ENCODE results near the gene NFATC4.
A peak's percentile ranks its signal among the peaks of the same experiment; 100 is the strongest.

NFATC4 gene

DNA sequence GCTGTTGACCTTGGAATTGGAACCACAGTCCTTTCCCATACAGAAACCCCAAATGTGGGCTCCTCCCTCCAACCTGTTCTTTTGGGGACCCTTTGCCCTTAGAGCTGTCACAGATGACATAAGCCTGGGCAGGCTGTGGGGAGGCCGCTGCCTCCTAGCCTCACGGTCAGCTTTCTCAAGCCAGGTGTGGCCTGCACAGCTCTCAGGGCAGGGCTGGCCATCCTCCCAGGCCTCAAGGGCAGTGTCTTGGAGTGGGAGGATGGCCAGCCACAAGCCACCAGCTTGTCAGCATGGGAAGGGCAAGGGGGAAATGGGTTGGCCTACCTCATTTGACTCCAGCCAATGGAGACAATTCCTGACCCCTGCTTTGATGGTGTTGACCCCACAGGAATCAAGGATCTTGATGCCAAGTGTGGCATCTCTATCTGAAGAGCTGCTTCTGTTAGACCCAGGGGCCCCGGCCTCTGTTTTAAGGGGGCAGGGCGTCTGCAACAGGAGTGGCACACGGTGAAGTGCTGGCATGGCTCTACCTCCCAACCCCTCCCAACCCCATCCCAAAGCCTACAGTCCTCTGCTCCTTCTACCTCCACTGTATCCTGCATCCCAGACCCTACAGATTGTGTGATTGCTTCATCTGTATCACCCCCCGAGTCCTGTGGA, 50.0 kb downstream of the NFATC4 start:
- Histone ChIP-seq H2AFZ (ENCODE audit: low read depth, low read length) (no peak overlapping the region), H3K4me3 (ENCODE audit: low read depth in 1 of 2, low read length in 2 of 2) (no peak overlapping the region), H3K9me3 (ENCODE audit: insufficient read depth, low read length, severe bottlenecking) (no peaks in the 10 kb centered on the region), H3K27ac (ENCODE audit: low read length) (no peak overlapping the region), H3K79me2 (ENCODE audit: insufficient read depth, low read length) (no peaks in the 10 kb centered on the region), H3K36me3 (ENCODE audit: insufficient read depth, low read length) (no peaks in the 10 kb centered on the region), H3K4me2 (ENCODE audit: insufficient read depth, low read length) (no peak overlapping the region), H4K20me1 (ENCODE audit: insufficient read depth, low read length) (no peaks in the 10 kb centered on the region), H3K9ac (ENCODE audit: low read depth, low read length) (no peak overlapping the region), H3K27me3 (ENCODE audit: insufficient read depth, low read length, poor library complexity) (no peaks in the 10 kb centered on the region), H3K4me1 (ENCODE audit: insufficient read depth, low read length) (peaks cover 12% of the 10 kb centered on the region)
- ATAC-seq (ENCODE audit: insufficient read depth, low read depth) (no peak), DNase-seq (no peak)
- TF ChIP-seq EZH2 (IDR thresholded peaks at IDR 0.05; ENCODE audit: borderline replicate concordance, low read depth, low read length, severe bottlenecking), result no peak
- no peak for TF ChIP-seq CTCF (IDR thresholded peaks at IDR 0.05; ENCODE audit: borderline replicate concordance, extremely low read depth, low read length, poor library complexity, severe bottlenecking)

- Histone ChIP-seq H3K4me2 (ENCODE audit: insufficient read depth, low read length) (no peak overlapping the region), H3K4me3 (ENCODE audit: low read depth in 1 of 2, low read length in 2 of 2) (no peak overlapping the region), H2AFZ (ENCODE audit: low read depth, low read length) (no peak overlapping the region), H3K9ac (ENCODE audit: low read depth, low read length) (no peak overlapping the region), H3K9me3 (ENCODE audit: insufficient read depth, low read length, severe bottlenecking) (no peaks in the 10 kb centered on the region), H3K79me2 (ENCODE audit: insufficient read depth, low read length) (no peaks in the 10 kb centered on the region), H4K20me1 (ENCODE audit: insufficient read depth, low read length) (no peaks in the 10 kb centered on the region), H3K36me3 (ENCODE audit: insufficient read depth, low read length) (no peaks in the 10 kb centered on the region), H3K27ac (ENCODE audit: low read length) (no peak overlapping the region), H3K4me1 (ENCODE audit: insufficient read depth, low read length) (peaks cover 18% of the 10 kb centered on the region), H3K27me3 (ENCODE audit: insufficient read depth, low read length, poor library complexity) (peaks cover 4% of the 10 kb centered on the region)
- TF ChIP-seq EZH2 (IDR thresholded peaks at IDR 0.05; ENCODE audit: borderline replicate concordance, low read depth, low read length, severe bottlenecking), result no peak
- no peak for TF ChIP-seq CTCF (IDR thresholded peaks at IDR 0.05; ENCODE audit: borderline replicate concordance, extremely low read depth, low read length, poor library complexity, severe bottlenecking)
- DNase-seq, result no peak
- ATAC-seq (ENCODE audit: insufficient read depth, low read depth), result no peak
These were observed 50.5 kb downstream of the NFATC4 start for GRCh38 chr14:24418492-24418873.

GRCh38 chr14:24422261-24422660, 54.3 kb downstream of the NFATC4 start:
- peaks cover 30% of the 10 kb centered on the region for H3K4me1 ChIP-seq (ENCODE audit: insufficient read depth, low read length)
- TF ChIP-seq EZH2 (IDR thresholded peaks at IDR 0.05; ENCODE audit: borderline replicate concordance, low read depth, low read length, severe bottlenecking), result no peak
- no peak for TF ChIP-seq CTCF (IDR thresholded peaks at IDR 0.05; ENCODE audit: borderline replicate concordance, extremely low read depth, low read length, poor library complexity, severe bottlenecking)
- DNase-seq (peak; percentile 51), ATAC-seq (ENCODE audit: insufficient read depth, low read depth) (peak; percentile 97)
- H3K27ac ChIP-seq (ENCODE audit: low read length), result no peak overlapping the region
- no peak overlapping the region for H3K4me3 ChIP-seq (ENCODE audit: low read depth in 1 of 2, low read length in 2 of 2)
- H2AFZ ChIP-seq (ENCODE audit: low read depth, low read length), result no peak overlapping the region
- H3K79me2 ChIP-seq (ENCODE audit: insufficient read depth, low read length), result no peaks in the 10 kb centered on the region
- peaks cover 5% of the 10 kb centered on the region for H3K27me3 ChIP-seq (ENCODE audit: insufficient read depth, low read length, poor library complexity)
- H3K9me3 ChIP-seq (ENCODE audit: insufficient read depth, low read length, severe bottlenecking), result no peaks in the 10 kb centered on the region
- H4K20me1 ChIP-seq (ENCODE audit: insufficient read depth, low read length), result no peaks in the 10 kb centered on the region
- H3K9ac ChIP-seq (ENCODE audit: low read depth, low read length), result no peak overlapping the region
- H3K4me2 ChIP-seq (ENCODE audit: insufficient read depth, low read length), result no peak overlapping the region; the same call in 1 of the 2 replicates
- no peaks in the 10 kb centered on the region for H3K36me3 ChIP-seq (ENCODE audit: insufficient read depth, low read length)

Measured in DND-41 (cell line).